Ovary (tissue), 3 donors: ENCODE measurements around the gene SKI.

Experiments
- CTCF ChIP-seq, 3 donors: fragments of 450-650 bp in 2 of 3; fragments of 200-600 bp in 1 of 3; IDR thresholded peaks; one replicate each; pipeline versions ENCODE4 v1.5.1 to v1.8.0; 2016 to 2022; ENCODE audit warnings: antibody characterized with exemption in 3 of 3, mild to moderate bottlenecking in 1 of 3
- POLR2A ChIP-seq: fragments of 450-650 bp; IDR thresholded peaks from one replicate; pipeline ENCODE4 v1.6.1; 2017; ENCODE audit warnings: antibody characterized with exemption, mild to moderate bottlenecking, moderate library complexity
- donor health status: DM: no; HTN: no; CAD: no.

GRCh38 chr1:2187619-2188018, 40.5 kb upstream of the SKI start:
- TF ChIP-seq CTCF (IDR thresholded peaks at IDR 0.05) (no peak), POLR2A (no peak)
